SU-DHL-6 (cell line): Measurements from ENCODE around the gene RBM20.

Experiments
- EZH2phosphoT487 ChIP-seq: fragments of 200-600 bp; sonication (generic), shearing (Covaris generic); conservative IDR thresholded peaks from 2 replicates; pipeline ENCODE4 v1.6.1; 2018; ENCODE audit warnings: mild to moderate bottlenecking, antibody characterized with exemption, low read length, moderate library complexity, mixed read lengths
- TF ChIP-seq, protein P1 (sequence below): fragments of 200-600 bp; sonication (generic); IDR thresholded peaks from one replicate; pipeline ENCODE4 v1.5.1; 2017; ENCODE audit warnings: antibody characterized with exemption, mild to moderate bottlenecking, low read length, moderate library complexity; ENCODE audit not compliant: insufficient read depth, poor library complexity, severe bottlenecking

DNA sequence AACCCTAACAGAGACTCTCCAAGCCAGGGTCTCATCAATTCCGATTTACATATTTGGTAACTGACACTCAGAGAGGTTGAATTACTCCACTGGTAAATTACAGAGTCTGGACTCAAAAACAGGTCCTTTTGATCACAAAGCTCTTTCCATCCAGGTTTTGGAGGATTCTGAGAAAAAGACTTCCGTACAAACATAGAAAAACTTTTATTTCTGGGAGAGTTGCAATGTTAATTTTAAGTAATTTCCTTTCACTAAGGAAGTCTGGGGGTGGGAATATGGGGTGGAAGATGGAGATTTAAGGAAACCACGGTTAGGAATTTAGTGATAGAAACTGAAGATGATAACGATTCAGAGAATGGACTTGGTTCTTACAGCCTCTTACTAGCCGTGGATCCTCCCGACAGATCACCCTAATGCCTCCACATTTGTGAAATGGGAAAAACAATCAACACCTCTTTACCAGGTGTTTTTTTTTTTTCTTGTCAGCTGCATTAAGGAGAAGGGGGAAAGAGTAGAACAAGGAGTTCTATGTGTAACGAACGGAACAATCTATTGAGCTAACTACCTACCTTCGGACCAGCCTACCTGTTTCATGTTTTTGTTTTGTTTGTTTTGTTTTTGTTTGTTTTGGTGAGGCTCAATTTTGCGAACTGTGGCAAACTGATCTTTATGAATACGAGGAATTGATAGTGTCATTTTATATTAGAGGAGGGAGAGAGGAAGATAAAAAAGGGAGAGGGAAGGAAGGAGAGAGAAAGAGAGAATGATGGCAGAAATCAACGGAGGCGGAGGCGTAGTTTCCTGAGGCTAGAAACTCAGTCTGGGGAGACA lies 1.7 kb upstream of the RBM20 start:
- TF ChIP-seq, protein P1, sequence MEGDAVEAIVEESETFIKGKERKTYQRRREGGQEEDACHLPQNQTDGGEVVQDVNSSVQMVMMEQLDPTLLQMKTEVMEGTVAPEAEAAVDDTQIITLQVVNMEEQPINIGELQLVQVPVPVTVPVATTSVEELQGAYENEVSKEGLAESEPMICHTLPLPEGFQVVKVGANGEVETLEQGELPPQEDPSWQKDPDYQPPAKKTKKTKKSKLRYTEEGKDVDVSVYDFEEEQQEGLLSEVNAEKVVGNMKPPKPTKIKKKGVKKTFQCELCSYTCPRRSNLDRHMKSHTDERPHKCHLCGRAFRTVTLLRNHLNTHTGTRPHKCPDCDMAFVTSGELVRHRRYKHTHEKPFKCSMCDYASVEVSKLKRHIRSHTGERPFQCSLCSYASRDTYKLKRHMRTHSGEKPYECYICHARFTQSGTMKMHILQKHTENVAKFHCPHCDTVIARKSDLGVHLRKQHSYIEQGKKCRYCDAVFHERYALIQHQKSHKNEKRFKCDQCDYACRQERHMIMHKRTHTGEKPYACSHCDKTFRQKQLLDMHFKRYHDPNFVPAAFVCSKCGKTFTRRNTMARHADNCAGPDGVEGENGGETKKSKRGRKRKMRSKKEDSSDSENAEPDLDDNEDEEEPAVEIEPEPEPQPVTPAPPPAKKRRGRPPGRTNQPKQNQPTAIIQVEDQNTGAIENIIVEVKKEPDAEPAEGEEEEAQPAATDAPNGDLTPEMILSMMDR: no peak
- no peak for TF ChIP-seq EZH2phosphoT487
